Measurements from ENCODE around the gene WWC2.

- TF ChIP-seq POLR2A (IDR thresholded peaks at IDR 0.05) (no peak), CTCF (IDR thresholded peaks at IDR 0.05) (no peak)
Observed at GRCh38 chr4:183256343-183256742, 157.3 kb downstream of the WWC2 start.
